ELF-1 (cell line): Measurements from ENCODE around the gene NOC4L.
A peak's percentile ranks its signal among the peaks of the same experiment; 100 is the strongest.
"Not testable (repeated sequence)": the region's sequence is repeated elsewhere in the genome, so short reads cannot be mapped to it uniquely, and the experiment has no call there.

ENCODE experiments used
- DNase-seq: peaks from one replicate; pipeline ENCODE4 v3.0.0-alpha.2; 2016; ENCODE audit warnings: low read depth, low spot score

The NOC4L gene

GRCh38 chr12:132180648-132181546 is 36.6 kb downstream of the NOC4L start:
- DNase-seq: no peak

- DNase-seq: no peak
Observed at GRCh38 chr12:132181570-132182200, 37.4 kb downstream of the NOC4L start.

GRCh38 chr12:132182206-132182710 is 38.0 kb downstream of the NOC4L start:
- DNase-seq: no peak

GRCh38 chr12:132182711-132183365 is 38.6 kb downstream of the NOC4L start:
- DNase-seq: no peak

- DNase-seq: no peak
Observed at GRCh38 chr12:132185705-132186104, 41.4 kb downstream of the NOC4L start.

- no peak for DNase-seq
Observed at GRCh38 chr12:132186208-132186856, 42.1 kb downstream of the NOC4L start.

GRCh38 chr12:132186857-132187620 is 42.8 kb downstream of the NOC4L start:
- DNase-seq: no peak

GRCh38 chr12:132187646-132188450 is 43.6 kb downstream of the NOC4L start:
- DNase-seq: no peak

GRCh38 chr12:132188451-132188901 is 44.2 kb downstream of the NOC4L start:
- no peak for DNase-seq

- DNase-seq: no peak
Observed at GRCh38 chr12:132188916-132189325, 44.7 kb downstream of the NOC4L start.

GRCh38 chr12:132189378-132190011 is 45.2 kb downstream of the NOC4L start:
- peak; percentile 59 for DNase-seq

- peak; percentile 48 for DNase-seq
Observed at GRCh38 chr12:132190012-132190755, 45.9 kb downstream of the NOC4L start.

GRCh38 chr12:132190834-132191500 is 46.7 kb downstream of the NOC4L start:
- no peak for DNase-seq

GRCh38 chr12:132191715-132192553 is 47.7 kb downstream of the NOC4L start:
- DNase-seq: no peak

- no peak for DNase-seq
Observed at GRCh38 chr12:132194056-132194455, 49.8 kb downstream of the NOC4L start.

- no peak for DNase-seq
Observed at GRCh38 chr12:132194556-132194955, 50.3 kb downstream of the NOC4L start.

- DNase-seq: not testable (repeated sequence)
Observed at GRCh38 chr12:132195242-132195641, 51.0 kb downstream of the NOC4L start.
